Stimulated activated CD4-positive, alpha-beta T cell treated with anti-CD3 and anti-CD28 coated beads, Interleukin-4, amount 100 ng/mL, for 1 hour (primary cell): ENCODE data around the gene CXCR6.
"Not testable (repeated sequence)": the region's sequence is repeated elsewhere in the genome, so short reads cannot be mapped to it uniquely, and the experiment has no call there.

ENCODE experiments used
- DNase-seq: peaks from one replicate; pipeline ENCODE4 v3.0.0-alpha.2; 2020

Gene CXCR6

GRCh38 chr3:45992133-45992729, 49.0 kb downstream of the CXCR6 start:
- no peak for DNase-seq

GRCh38 chr3:45992821-45993221, 49.6 kb downstream of the CXCR6 start:
- DNase-seq = no peak

- DNase-seq = no peak
Measured at GRCh38 chr3:45993421-45994027, 50.3 kb downstream of the CXCR6 start.

DNA sequence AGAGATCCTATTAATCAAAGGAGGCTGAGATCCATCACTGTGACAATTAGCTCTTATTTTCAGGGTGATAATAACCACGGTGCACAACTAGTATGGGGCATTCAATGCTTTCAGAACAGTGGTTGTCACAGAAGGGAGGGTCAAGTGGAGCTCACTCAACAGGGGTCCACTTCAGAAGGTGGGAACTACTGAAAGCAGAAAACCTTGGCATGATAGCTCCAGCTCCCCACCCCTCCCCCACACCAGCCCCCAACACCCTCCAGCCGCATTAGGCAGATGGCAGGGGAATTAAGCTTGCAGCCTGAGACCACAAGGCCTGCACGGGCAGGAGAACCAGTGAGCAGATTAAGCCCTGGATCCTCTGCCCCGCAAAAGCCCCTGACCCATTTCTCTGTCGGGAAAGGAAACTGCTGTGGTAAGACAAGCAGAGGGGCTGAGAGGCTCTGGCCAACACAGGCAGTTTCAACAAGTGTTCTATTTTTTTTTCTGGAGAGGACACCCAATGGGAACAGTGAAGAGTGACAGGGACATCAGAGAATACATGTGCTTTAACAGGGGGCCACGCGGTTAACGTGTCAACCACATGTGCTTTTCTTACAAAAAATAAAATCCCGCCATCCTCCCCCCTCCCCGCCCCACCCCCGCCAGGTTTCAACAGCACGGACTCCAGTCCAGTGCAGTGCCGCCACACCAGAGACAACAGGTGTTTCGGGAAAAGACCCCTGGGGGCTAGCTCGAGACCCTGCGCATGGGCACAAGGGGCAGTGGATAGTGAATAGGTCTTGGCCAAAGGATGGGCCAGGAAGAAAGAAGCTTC, 51.4 kb downstream of the CXCR6 start:
- DNase-seq = peak; percentile 33

- DNase-seq = peak; percentile 91
Measured at GRCh38 chr3:45995236-45996192, 52.2 kb downstream of the CXCR6 start, which contains the start of gene FYCO1. TSS of gene FYCO1 (minus strand) at chr3:45995824. CDS start at chr3:45984910, 10,914 bp downstream.

DNA sequence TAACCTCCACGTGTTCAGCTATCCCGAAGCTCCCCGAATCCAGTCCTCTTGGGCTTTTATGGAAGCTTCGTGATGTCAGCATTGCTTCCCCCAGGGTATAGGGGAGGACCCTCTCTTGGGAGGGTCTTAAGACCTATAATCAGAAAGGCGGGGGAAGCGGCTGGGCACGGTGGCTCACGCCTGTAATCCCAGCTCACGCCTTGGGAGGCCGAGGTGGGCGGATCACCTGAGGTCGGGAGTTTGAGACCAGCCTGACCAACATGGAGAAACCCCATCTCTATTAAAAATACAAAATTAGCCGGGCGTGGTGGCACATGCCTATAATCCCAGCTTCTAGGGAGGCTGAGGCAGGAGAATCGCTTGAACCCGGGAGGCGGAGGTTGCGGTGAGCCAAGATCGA, 54.2 kb downstream of the CXCR6 start:
- not testable (repeated sequence) for DNase-seq

DNA sequence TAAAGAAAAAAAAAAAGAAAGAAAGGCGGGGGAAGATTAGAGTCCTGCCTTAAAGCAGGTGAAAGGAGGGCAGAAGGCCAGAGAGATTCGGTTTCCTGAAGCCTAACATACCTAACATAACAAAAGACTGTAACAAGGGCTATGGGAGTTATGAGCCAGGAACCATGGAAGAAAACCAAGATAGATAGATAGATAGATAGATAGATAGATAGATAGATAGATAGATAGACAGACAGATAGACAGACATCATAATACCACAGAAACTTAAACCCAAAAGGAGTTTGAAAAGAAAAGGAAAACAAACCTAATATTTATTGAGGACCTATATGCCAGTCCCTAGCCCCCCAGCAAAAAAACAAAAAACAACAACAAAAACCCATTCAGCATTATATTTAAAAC, 54.7 kb downstream of the CXCR6 start:
- no peak for DNase-seq
